GM12878 (cell line): ENCODE measurements around the gene ARHGAP9. TPM values are rescaled to one million over a fixed set of nuclear protein-coding genes. Genes with fewer than 3 reads are reported as not detected.

ENCODE experiments used
- IKZF2 ChIP-seq, 2 experiments: fragments of 450-650 bp; IDR thresholded peaks; 2 replicates each; pipeline ENCODE4 v1.6.1; 2017; ENCODE audit warnings: mild to moderate bottlenecking in 2 of 2, moderate library complexity in 2 of 2
- KAT2A ChIP-seq: conservative IDR thresholded peaks from 2 replicates; pipeline ENCODE4 v1.6.1; 2011; ENCODE audit warnings: low read depth, low read length; ENCODE audit not compliant: control insufficient read depth
- RUNX3 ChIP-seq: IDR thresholded peaks from 2 replicates; pipeline ENCODE4 v1.6.1; 2012; ENCODE audit warnings: low read length, inconsistent platforms
- ZNF207 ChIP-seq: fragments of 450-650 bp; IDR thresholded peaks from 2 replicates; pipeline ENCODE4 v1.6.1; 2014; ENCODE audit warnings: antibody characterized with exemption, mild to moderate bottlenecking, borderline replicate concordance
- polyA plus RNA-seq, 11 experiments: library from polyadenylated mRNA; depleted of rRNA in 4 of 11; unstranded in 6 of 11; stranded (reverse) in 5 of 11; fragments of >200 nt; fragmentation: Nextera tagmentation in 4 of 11; fragmentation: Illumina TruSeq in 1 of 11; extraction: Ambion mirVana in 4 of 11; extraction: Trizol in 1 of 11; gene quantifications; 1 replicate in 1 of 11; 2 replicates in 10 of 11; pipeline versions ENCODE4 v1.2.1 to v1.2.3, GENCODE V29; 2011 to 2016; ENCODE audit warnings: inconsistent platforms in 2 of 11, missing spikeins in 2 of 11, low read depth in 1 of 11
- total RNA-seq, 4 experiments: library from RNA; depleted of rRNA in 3 of 4; stranded (reverse); fragments of >200 nt in 3 of 4; fragmentation: Illumina TruSeq in 1 of 4; extraction: Trizol in 1 of 4; gene quantifications; 2 replicates each; pipeline versions ENCODE4 v1.2.1 to v1.2.3, GENCODE V29; 2013 to 2021
- TF ChIP-seq, protein P1 (sequence below): fragments of 450-650 bp; IDR thresholded peaks from 2 replicates; pipeline ENCODE4 v1.6.1; 2018; ENCODE audit warnings: borderline replicate concordance, mild to moderate bottlenecking; ENCODE audit not compliant: partially characterized antibody
- TF ChIP-seq, protein P2 (sequence below): fragments of 450-650 bp; IDR thresholded peaks from 2 replicates; pipeline ENCODE4 v1.6.1; 2017; ENCODE audit warnings: antibody characterized with exemption, mild to moderate bottlenecking, moderate library complexity
- TF ChIP-seq, protein P3 (sequence below): fragments of 150-350 bp; IDR thresholded peaks from 2 replicates; pipeline ENCODE4 v1.6.1; 2016; ENCODE audit warnings: low read depth, low read length
- TF ChIP-seq, protein P4 (sequence below): fragments of 450-650 bp; IDR thresholded peaks from 2 replicates; pipeline ENCODE4 v1.6.1; 2016; ENCODE audit warnings: mild to moderate bottlenecking

Gene ARHGAP9
- total and polyA plus RNA-seq, 10 of the 15 experiments (the other 5 are each of a cell fraction or from before 2014, with no cell fraction given): 19.5 to 102 (median 76.8) TPM

DNA sequence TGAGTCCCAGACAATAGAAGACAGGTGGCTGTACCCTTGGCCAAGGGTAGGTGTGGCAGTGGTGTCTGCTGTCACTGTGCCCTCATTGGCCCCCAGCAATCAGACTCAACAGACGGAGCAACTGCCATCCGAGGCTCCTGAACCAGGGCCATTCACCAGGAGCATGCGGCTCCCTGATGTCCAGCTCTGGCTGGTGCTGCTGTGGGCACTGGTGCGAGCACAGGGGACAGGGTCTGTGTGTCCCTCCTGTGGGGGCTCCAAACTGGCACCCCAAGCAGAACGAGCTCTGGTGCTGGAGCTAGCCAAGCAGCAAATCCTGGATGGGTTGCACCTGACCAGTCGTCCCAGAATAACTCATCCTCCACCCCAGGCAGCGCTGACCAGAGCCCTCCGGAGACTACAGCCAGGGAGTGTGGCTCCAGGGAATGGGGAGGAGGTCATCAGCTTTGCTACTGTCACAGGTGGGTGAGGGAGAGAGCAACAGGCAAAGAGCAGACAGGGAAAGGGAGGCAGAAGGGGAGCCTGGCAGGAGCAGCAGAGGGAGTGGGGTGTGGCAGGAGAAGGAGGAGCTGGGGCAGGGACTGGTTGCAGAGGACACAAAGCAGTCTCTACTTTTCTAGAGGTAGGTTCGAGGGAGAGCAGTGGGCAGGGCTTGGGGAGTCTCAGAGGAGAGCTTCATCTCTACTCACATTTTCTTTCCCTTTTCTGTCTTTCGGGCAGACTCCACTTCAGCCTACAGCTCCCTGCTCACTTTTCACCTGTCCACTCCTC is 24.1 kb downstream of the ARHGAP9 start (continued):
- TF ChIP-seq, protein P1, sequence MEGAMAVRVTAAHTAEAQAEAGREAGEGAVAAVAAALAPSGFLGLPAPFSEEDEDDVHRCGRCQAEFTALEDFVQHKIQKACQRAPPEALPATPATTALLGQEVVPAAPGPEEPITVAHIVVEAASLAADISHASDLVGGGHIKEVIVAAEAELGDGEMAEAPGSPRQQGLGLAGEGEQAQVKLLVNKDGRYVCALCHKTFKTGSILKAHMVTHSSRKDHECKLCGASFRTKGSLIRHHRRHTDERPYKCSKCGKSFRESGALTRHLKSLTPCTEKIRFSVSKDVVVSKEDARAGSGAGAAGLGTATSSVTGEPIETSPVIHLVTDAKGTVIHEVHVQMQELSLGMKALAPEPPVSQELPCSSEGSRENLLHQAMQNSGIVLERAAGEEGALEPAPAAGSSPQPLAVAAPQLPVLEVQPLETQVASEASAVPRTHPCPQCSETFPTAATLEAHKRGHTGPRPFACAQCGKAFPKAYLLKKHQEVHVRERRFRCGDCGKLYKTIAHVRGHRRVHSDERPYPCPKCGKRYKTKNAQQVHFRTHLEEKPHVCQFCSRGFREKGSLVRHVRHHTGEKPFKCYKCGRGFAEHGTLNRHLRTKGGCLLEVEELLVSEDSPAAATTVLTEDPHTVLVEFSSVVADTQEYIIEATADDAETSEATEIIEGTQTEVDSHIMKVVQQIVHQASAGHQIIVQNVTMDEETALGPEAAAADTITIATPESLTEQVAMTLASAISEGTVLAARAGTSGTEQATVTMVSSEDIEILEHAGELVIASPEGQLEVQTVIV: no peak
- TF ChIP-seq KAT2A (no peak), IKZF2 (IDR thresholded peaks at IDR 0.05) (no peak), ZNF207 (no peak), RUNX3 (no peak)
- TF ChIP-seq, protein P2, sequence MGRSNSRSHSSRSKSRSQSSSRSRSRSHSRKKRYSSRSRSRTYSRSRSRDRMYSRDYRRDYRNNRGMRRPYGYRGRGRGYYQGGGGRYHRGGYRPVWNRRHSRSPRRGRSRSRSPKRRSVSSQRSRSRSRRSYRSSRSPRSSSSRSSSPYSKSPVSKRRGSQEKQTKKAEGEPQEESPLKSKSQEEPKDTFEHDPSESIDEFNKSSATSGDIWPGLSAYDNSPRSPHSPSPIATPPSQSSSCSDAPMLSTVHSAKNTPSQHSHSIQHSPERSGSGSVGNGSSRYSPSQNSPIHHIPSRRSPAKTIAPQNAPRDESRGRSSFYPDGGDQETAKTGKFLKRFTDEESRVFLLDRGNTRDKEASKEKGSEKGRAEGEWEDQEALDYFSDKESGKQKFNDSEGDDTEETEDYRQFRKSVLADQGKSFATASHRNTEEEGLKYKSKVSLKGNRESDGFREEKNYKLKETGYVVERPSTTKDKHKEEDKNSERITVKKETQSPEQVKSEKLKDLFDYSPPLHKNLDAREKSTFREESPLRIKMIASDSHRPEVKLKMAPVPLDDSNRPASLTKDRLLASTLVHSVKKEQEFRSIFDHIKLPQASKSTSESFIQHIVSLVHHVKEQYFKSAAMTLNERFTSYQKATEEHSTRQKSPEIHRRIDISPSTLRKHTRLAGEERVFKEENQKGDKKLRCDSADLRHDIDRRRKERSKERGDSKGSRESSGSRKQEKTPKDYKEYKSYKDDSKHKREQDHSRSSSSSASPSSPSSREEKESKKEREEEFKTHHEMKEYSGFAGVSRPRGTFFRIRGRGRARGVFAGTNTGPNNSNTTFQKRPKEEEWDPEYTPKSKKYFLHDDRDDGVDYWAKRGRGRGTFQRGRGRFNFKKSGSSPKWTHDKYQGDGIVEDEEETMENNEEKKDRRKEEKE: no peak
- TF ChIP-seq, protein P3, sequence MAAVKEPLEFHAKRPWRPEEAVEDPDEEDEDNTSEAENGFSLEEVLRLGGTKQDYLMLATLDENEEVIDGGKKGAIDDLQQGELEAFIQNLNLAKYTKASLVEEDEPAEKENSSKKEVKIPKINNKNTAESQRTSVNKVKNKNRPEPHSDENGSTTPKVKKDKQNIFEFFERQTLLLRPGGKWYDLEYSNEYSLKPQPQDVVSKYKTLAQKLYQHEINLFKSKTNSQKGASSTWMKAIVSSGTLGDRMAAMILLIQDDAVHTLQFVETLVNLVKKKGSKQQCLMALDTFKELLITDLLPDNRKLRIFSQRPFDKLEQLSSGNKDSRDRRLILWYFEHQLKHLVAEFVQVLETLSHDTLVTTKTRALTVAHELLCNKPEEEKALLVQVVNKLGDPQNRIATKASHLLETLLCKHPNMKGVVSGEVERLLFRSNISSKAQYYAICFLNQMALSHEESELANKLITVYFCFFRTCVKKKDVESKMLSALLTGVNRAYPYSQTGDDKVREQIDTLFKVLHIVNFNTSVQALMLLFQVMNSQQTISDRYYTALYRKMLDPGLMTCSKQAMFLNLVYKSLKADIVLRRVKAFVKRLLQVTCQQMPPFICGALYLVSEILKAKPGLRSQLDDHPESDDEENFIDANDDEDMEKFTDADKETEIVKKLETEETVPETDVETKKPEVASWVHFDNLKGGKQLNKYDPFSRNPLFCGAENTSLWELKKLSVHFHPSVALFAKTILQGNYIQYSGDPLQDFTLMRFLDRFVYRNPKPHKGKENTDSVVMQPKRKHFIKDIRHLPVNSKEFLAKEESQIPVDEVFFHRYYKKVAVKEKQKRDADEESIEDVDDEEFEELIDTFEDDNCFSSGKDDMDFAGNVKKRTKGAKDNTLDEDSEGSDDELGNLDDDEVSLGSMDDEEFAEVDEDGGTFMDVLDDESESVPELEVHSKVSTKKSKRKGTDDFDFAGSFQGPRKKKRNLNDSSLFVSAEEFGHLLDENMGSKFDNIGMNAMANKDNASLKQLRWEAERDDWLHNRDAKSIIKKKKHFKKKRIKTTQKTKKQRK: no peak
- TF ChIP-seq, protein P4, sequence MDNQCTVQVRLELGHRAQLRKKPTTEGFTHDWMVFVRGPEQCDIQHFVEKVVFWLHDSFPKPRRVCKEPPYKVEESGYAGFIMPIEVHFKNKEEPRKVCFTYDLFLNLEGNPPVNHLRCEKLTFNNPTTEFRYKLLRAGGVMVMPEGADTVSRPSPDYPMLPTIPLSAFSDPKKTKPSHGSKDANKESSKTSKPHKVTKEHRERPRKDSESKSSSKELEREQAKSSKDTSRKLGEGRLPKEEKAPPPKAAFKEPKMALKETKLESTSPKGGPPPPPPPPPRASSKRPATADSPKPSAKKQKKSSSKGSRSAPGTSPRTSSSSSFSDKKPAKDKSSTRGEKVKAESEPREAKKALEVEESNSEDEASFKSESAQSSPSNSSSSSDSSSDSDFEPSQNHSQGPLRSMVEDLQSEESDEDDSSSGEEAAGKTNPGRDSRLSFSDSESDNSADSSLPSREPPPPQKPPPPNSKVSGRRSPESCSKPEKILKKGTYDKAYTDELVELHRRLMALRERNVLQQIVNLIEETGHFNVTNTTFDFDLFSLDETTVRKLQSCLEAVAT: no peak
